Measurements from ENCODE around the gene MRPS12. TPM values are rescaled to one million over a fixed set of nuclear protein-coding genes. Genes with fewer than 3 reads are reported as not detected.

The MRPS12 gene
- total and polyA plus RNA-seq, 2 of the 4 experiments (the other 2 are of a cell fraction), result 26.7 to 75.4 TPM

DNA sequence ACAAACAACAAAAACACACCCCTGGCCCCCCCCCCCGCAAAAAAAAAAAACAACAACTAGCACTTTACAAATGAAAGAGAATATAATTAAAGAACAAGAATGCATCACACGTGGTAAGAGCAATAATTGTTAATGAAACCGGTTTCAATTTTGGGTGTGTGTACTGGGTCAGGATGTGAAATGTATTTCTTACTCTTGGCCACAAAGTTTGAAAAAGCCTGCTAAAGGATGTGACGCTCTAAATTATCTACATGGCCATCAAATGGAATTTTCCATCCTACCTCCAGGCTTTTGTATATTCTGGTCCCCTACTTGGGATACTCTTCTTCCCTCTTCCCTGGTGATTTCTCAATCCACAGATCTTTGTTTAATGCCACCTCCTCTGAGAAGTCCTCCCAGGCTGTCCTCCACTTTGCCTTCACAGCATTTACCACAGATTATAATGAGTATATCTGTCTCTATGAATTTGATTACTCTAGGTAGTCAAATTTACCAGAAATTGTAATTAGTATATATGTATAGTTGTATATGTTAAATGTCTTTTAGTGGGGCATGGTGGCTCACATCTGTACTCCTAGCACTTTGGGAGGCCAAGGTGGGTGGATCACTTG is 2.2 kb upstream of the MRPS12 start:
- no peak overlapping the region for H3K56ac ChIP-seq (ENCODE audit: extremely low read depth, insufficient read depth, low read length)
- no peak overlapping the region for H2BK5ac ChIP-seq (ENCODE audit: low read depth, low read length, poor library complexity, severe bottlenecking)
- H3K4ac ChIP-seq (ENCODE audit: low read depth, low read length), result no peak overlapping the region
- CTCF ChIA-PET, result no interaction called here
- no peak overlapping the region for H3K4me2 ChIP-seq (ENCODE audit: low read depth, low read length)
- H4K8ac ChIP-seq (ENCODE audit: low read depth in 2 of 2, low read length in 2 of 2), result no peak overlapping the region
- H2BK20ac ChIP-seq (ENCODE audit: low read depth, low read length), result no peak overlapping the region
- TF ChIP-seq MAFK (IDR thresholded peaks at IDR 0.05; ENCODE audit: low read depth, low read length) (no peak), RCOR1 (IDR thresholded peaks at IDR 0.05; ENCODE audit: insufficient replicate concordance, low read length) (no peak), MXI1 (IDR thresholded peaks at IDR 0.05; ENCODE audit: borderline replicate concordance, low read depth, low read length) (no peak), MAZ (IDR thresholded peaks at IDR 0.05; ENCODE audit: borderline replicate concordance, low read depth, low read length) (no peak), SMC3 (IDR thresholded peaks at IDR 0.05; ENCODE audit: low read depth, low read length) (no peak), BHLHE40 (IDR thresholded peaks at IDR 0.05; ENCODE audit: low read depth, low read length) (no peak)
- TF ChIP-seq, protein P1, sequence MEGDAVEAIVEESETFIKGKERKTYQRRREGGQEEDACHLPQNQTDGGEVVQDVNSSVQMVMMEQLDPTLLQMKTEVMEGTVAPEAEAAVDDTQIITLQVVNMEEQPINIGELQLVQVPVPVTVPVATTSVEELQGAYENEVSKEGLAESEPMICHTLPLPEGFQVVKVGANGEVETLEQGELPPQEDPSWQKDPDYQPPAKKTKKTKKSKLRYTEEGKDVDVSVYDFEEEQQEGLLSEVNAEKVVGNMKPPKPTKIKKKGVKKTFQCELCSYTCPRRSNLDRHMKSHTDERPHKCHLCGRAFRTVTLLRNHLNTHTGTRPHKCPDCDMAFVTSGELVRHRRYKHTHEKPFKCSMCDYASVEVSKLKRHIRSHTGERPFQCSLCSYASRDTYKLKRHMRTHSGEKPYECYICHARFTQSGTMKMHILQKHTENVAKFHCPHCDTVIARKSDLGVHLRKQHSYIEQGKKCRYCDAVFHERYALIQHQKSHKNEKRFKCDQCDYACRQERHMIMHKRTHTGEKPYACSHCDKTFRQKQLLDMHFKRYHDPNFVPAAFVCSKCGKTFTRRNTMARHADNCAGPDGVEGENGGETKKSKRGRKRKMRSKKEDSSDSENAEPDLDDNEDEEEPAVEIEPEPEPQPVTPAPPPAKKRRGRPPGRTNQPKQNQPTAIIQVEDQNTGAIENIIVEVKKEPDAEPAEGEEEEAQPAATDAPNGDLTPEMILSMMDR (conservative IDR thresholded peaks at IDR 0.05; ENCODE audit: low read depth, low read length), result no peak
- TF ChIP-seq, protein P2, sequence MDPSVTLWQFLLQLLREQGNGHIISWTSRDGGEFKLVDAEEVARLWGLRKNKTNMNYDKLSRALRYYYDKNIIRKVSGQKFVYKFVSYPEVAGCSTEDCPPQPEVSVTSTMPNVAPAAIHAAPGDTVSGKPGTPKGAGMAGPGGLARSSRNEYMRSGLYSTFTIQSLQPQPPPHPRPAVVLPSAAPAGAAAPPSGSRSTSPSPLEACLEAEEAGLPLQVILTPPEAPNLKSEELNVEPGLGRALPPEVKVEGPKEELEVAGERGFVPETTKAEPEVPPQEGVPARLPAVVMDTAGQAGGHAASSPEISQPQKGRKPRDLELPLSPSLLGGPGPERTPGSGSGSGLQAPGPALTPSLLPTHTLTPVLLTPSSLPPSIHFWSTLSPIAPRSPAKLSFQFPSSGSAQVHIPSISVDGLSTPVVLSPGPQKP (IDR thresholded peaks at IDR 0.05; ENCODE audit: borderline replicate concordance, low read depth, low read length), result no peak
- TF ChIP-seq, protein P3, sequence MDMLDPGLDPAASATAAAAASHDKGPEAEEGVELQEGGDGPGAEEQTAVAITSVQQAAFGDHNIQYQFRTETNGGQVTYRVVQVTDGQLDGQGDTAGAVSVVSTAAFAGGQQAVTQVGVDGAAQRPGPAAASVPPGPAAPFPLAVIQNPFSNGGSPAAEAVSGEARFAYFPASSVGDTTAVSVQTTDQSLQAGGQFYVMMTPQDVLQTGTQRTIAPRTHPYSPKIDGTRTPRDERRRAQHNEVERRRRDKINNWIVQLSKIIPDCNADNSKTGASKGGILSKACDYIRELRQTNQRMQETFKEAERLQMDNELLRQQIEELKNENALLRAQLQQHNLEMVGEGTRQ (IDR thresholded peaks at IDR 0.05; ENCODE audit: low read depth, low read length), result no peak
- no peak overlapping the region for H4K5ac ChIP-seq (ENCODE audit: low read depth, low read length)
- no peak overlapping the region for H2AK9ac ChIP-seq (replicated peaks; ENCODE audit: low read depth, low read length, poor library complexity)
- in situ Hi-C loops (cut with MboI; ENCODE audit: low sequenced_read_pairs) (loop anchor here (10.0 to 25.0 kb wide), 2 partner anchors 304 to 516 kb away; partner anchors contain the start of gene FAM98C), dilution Hi-C loops (cut with HindIII; ENCODE audit: low sequenced_read_pairs, unreplicated experiment) (no loop called here), intact Hi-C loops (cut with micrococcal nuclease) (no loop called here)
- H3K79me1 ChIP-seq (ENCODE audit: low read depth in 1 of 2, low read length in 2 of 2), result peaks cover 23 to 43% of the 10 kb centered on the region in 2 experiments; a peak in 3 of 4 replicates
- H4K91ac ChIP-seq (ENCODE audit: insufficient read depth, low read depth, low read length), result no peak overlapping the region
- DNase-seq, result no peak
- H3K4me1 ChIP-seq (ENCODE audit: control insufficient read depth, insufficient read depth, low read length), result no peaks in the 10 kb centered on the region
- no peak overlapping the region for H2AFZ ChIP-seq (replicated peaks; ENCODE audit: low read length, poor library complexity)
- no peaks in the 10 kb centered on the region for H3K9me3 ChIP-seq (ENCODE audit: control insufficient read depth, insufficient read depth, low read length)
- no peak overlapping the region for H3K18ac ChIP-seq (ENCODE audit: low read depth, low read length)
- H3K14ac ChIP-seq (replicated peaks; ENCODE audit: low read depth, low read length), result no peak overlapping the region
- no peak for ATAC-seq (ENCODE audit: low read depth)
- H3K9me1 ChIP-seq (ENCODE audit: insufficient read depth, low read length), result peaks cover 3% of the 10 kb centered on the region; the same call in 1 of the 2 replicates
- H3K23ac ChIP-seq (ENCODE audit: low read depth, low read length), result no peak overlapping the region
- no peak overlapping the region for H2AK5ac ChIP-seq (ENCODE audit: low read depth, low read length)
- no CpG with 5 or more reads among the region's 4 CpGs for WGBS, 2 experiments (ENCODE audit: extremely low coverage in 2 of 2, insufficient read length in 1 of 2)
- no peaks in the 10 kb centered on the region; the same call in 1 of the 2 replicates for H4K20me1 ChIP-seq (ENCODE audit: insufficient read depth, low read length)
- H2BK15ac ChIP-seq (ENCODE audit: low read depth, low read length), result no peak overlapping the region
- no TSS peak for BruUV-seq (replicated peaks)
- no peak overlapping the region for H3K9ac ChIP-seq (ENCODE audit: low read depth, low read length)
- POLR2A ChIA-PET (ENCODE audit: unreplicated experiment), result no interaction called here
- H3K36me3 ChIP-seq (ENCODE audit: control insufficient read depth, insufficient read depth, low read length), result peaks cover 21% of the 10 kb centered on the region
- no peak overlapping the region for H2BK120ac ChIP-seq (ENCODE audit: low read depth, low read length)
- no peak overlapping the region for H3K4me3 ChIP-seq (ENCODE audit: insufficient read depth, low read depth, low read length)
- H3K27me3 ChIP-seq (ENCODE audit: control insufficient read depth, insufficient read depth, low read length), result no peaks in the 10 kb centered on the region
- no peak overlapping the region for H3K27ac ChIP-seq (ENCODE audit: insufficient read depth, low read length)
